Fibroblast of skin of left biceps (primary cell): ENCODE results near the gene OR10R2.
"Not testable (repeated sequence)": the region's sequence is repeated elsewhere in the genome, so short reads cannot be mapped to it uniquely, and the experiment has no call there.

Source experiments
- DNase-seq, 2 experiments: peaks; one replicate each; pipeline ENCODE4 v3.0.0-alpha.2; 2013; ENCODE audit warnings: low read depth in 2 of 2

The OR10R2 gene

GRCh38 chr1:158471920-158472319 is at the start of gene OR10R2:
TSS of gene OR10R2 (plus strand) at chr1:158472220. CDS start at chr1:158472326, 106 bp downstream.
- DNase-seq: no peak

GRCh38 chr1:158425027-158425426 is 47.0 kb upstream of the OR10R2 start:
- no peak for DNase-seq

- DNase-seq: no peak
Observed at GRCh38 chr1:158426137-158426536, 45.9 kb upstream of the OR10R2 start, which contains the start of gene OR10K2. TSS of gene OR10K2 (minus strand) at chr1:158426237. CDS start at chr1:158420866, 5,371 bp downstream.

- not testable (repeated sequence) for DNase-seq
Observed at GRCh38 chr1:158430163-158430562, 41.9 kb upstream of the OR10R2 start.

GRCh38 chr1:158434741-158435140 is 37.3 kb upstream of the OR10R2 start:
- DNase-seq: no peak

- no peak for DNase-seq
Observed at GRCh38 chr1:158445376-158445775, 26.6 kb upstream of the OR10R2 start.

- no peak for DNase-seq
Observed at GRCh38 chr1:158454537-158454936, 17.5 kb upstream of the OR10R2 start.

GRCh38 chr1:158457246-158457645 is 14.8 kb upstream of the OR10R2 start:
- DNase-seq: no peak

- no peak for DNase-seq
Observed at GRCh38 chr1:158458263-158458662, 13.8 kb upstream of the OR10R2 start.

GRCh38 chr1:158461534-158461933 is 10.5 kb upstream of the OR10R2 start, which contains the start of gene OR10K1:
TSS of gene OR10K1 (plus strand) at chr1:158461834. CDS start at chr1:158465562, 3,728 bp downstream.
- DNase-seq: no peak

- DNase-seq: no peak
Observed at GRCh38 chr1:158485455-158485854, 13.4 kb downstream of the OR10R2 start.

- DNase-seq: no peak
Observed at GRCh38 chr1:158491316-158491715, 19.3 kb downstream of the OR10R2 start.

- DNase-seq: no peak
Observed at GRCh38 chr1:158493054-158493453, 21.0 kb downstream of the OR10R2 start.

GRCh38 chr1:158494796-158495195 is 22.8 kb downstream of the OR10R2 start:
- no peak for DNase-seq

- DNase-seq: no peak
Observed at GRCh38 chr1:158496374-158496773, 24.4 kb downstream of the OR10R2 start.

GRCh38 chr1:158506369-158506987 is 34.5 kb downstream of the OR10R2 start:
- DNase-seq: no peak

GRCh38 chr1:158507511-158507910 is 35.5 kb downstream of the OR10R2 start:
- DNase-seq: no peak

GRCh38 chr1:158509471-158510156 is 37.6 kb downstream of the OR10R2 start:
- no peak for DNase-seq

GRCh38 chr1:158516966-158517365 is 44.9 kb downstream of the OR10R2 start:
- no peak for DNase-seq

- DNase-seq: no peak
Observed at GRCh38 chr1:158520021-158520420, 48.0 kb downstream of the OR10R2 start.

- no peak for DNase-seq
Observed at GRCh38 chr1:158520955-158521665, 49.1 kb downstream of the OR10R2 start.

GRCh38 chr1:158521666-158522058 is 49.6 kb downstream of the OR10R2 start:
- no peak for DNase-seq
